Gastroesophageal sphincter (tissue), 3 donors: Measurements from ENCODE around the gene THOC5.

Source experiments
- CTCF ChIP-seq, 4 experiments: fragments of 200-600 bp in 2 of 4; fragments of 450-650 bp in 2 of 4; sonication (generic) in 1 of 4; IDR thresholded peaks; one replicate each; pipeline ENCODE4 v1.5.1; 2017 to 2019; ENCODE audit warnings: antibody characterized with exemption in 4 of 4, mild to moderate bottlenecking in 2 of 4, moderate library complexity in 2 of 4
- EP300 ChIP-seq: sonication (generic); formaldehyde crosslinking; IDR thresholded peaks from one replicate; pipeline ENCODE4 v1.6.1; 2017; ENCODE audit warnings: antibody characterized with exemption, mild to moderate bottlenecking
- POLR2A ChIP-seq, 2 donors: fragments of 450-650 bp; IDR thresholded peaks; one replicate each; pipeline ENCODE4 v1.6.1; 2017; ENCODE audit warnings: antibody characterized with exemption in 2 of 2, mild to moderate bottlenecking in 2 of 2, moderate library complexity in 1 of 2
- POLR2AphosphoS5 ChIP-seq: sonication (generic); formaldehyde crosslinking; IDR thresholded peaks from one replicate; pipeline ENCODE4 v1.6.1; 2017; ENCODE audit warnings: antibody characterized with exemption

GRCh38 chr22:29581799-29582198, 28.2 kb upstream of the THOC5 start:
- TF ChIP-seq CTCF (IDR thresholded peaks at IDR 0.05) (no peak), POLR2AphosphoS5 (no peak), EP300 (no peak), POLR2A (IDR thresholded peaks at IDR 0.05) (no peak)
